MM.1S (cell line): ENCODE data around the gene WDR48.

Experiments used
- DNase-seq: peaks from one replicate; pipeline ENCODE4 v3.0.0-alpha.2; 2015
- H2AFZ ChIP-seq: fragments of 300-600 bp; sonication (generic); 2 replicates; pipeline ENCODE4 v1.6.0; 2016; ENCODE audit warnings: antibody characterized with exemption, low read length
- H3F3A ChIP-seq: fragments of 300-600 bp; sonication (generic); 2 replicates; pipeline ENCODE4 v1.6.1; 2016; ENCODE audit warnings: mild to moderate bottlenecking, antibody characterized with exemption, low read length, moderate library complexity, mixed read lengths; ENCODE audit not compliant: insufficient read depth
- H3K27ac ChIP-seq: fragments of 300-600 bp; sonication (generic); 2 replicates; pipeline ENCODE4 v1.5.1; 2016; ENCODE audit warnings: mild to moderate bottlenecking, low read length
- H3K27me3 ChIP-seq: fragments of 300-600 bp; sonication (generic); replicated peaks from 2 replicates; pipeline ENCODE4 v1.6.0; 2016; ENCODE audit warnings: low read length; ENCODE audit not compliant: insufficient read depth
- H3K36me3 ChIP-seq: fragments of 300-600 bp; sonication (generic); replicated peaks from 2 replicates; pipeline ENCODE4 v1.6.1; 2016; ENCODE audit warnings: mild to moderate bottlenecking, low read length, mixed read lengths; ENCODE audit not compliant: insufficient read depth
- H3K4me1 ChIP-seq: fragments of 300-600 bp; sonication (generic); 2 replicates; pipeline ENCODE4 v1.6.1; 2016; ENCODE audit warnings: low read length, mixed read lengths
- H3K4me2 ChIP-seq: fragments of 300-600 bp; sonication (generic); 2 replicates; pipeline ENCODE4 v1.6.0; 2016; ENCODE audit warnings: low read depth, low read length
- H3K4me3 ChIP-seq: fragments of 300-600 bp; sonication (generic); 2 replicates; pipeline ENCODE4 v1.5.1; 2016; ENCODE audit warnings: low read length, mixed read lengths
- H3K79me2 ChIP-seq: fragments of 300-600 bp; sonication (generic); 2 replicates; pipeline ENCODE4 v1.6.1; 2016; ENCODE audit warnings: mixed run types, low read length, mixed read lengths
- H3K9ac ChIP-seq: fragments of 300-600 bp; sonication (generic); 2 replicates; pipeline ENCODE4 v1.6.1; 2016; ENCODE audit warnings: low read length, mixed read lengths
- H3K9me2 ChIP-seq: fragments of 300-600 bp; sonication (generic); replicated peaks from 2 replicates; pipeline ENCODE4 v1.6.1; 2016; ENCODE audit warnings: mild to moderate bottlenecking, low read length, mixed read lengths; ENCODE audit not compliant: insufficient read depth
- H3K9me3 ChIP-seq: fragments of 300-600 bp; sonication (generic); replicated peaks from 2 replicates; pipeline ENCODE4 v1.6.1; 2016; ENCODE audit warnings: mild to moderate bottlenecking, low read length, mixed read lengths; ENCODE audit not compliant: insufficient read depth
- H4K20me1 ChIP-seq: fragments of 300-600 bp; sonication (generic); 2 replicates; pipeline ENCODE4 v1.6.1; 2016; ENCODE audit warnings: mild to moderate bottlenecking, low read length, moderate library complexity, mixed read lengths; ENCODE audit not compliant: insufficient read depth
- EZH2 ChIP-seq: fragments of 300-600 bp; sonication (generic); optimal IDR thresholded peaks from 2 replicates; pipeline ENCODE3; 2017; ENCODE audit warnings: low read depth, mild to moderate bottlenecking, antibody characterized with exemption, low read length, mixed read lengths
- EZH2phosphoT487 ChIP-seq: fragments of 300-600 bp; sonication (generic); IDR thresholded peaks from 2 replicates; pipeline ENCODE4 v1.6.1; 2018; ENCODE audit warnings: antibody characterized with exemption, low read length
- TF ChIP-seq, protein P1 (sequence below): fragments of 300-600 bp; sonication (generic); IDR thresholded peaks from 2 replicates; pipeline ENCODE4 v1.5.1; 2016; ENCODE audit warnings: antibody characterized with exemption, low read length, mixed read lengths

WDR48 gene

GRCh38 chr3:39130693-39131265 is 79.0 kb downstream of the WDR48 start:
- no peaks in the 10 kb centered on the region for H3K79me2 ChIP-seq
- no peaks in the 10 kb centered on the region for H3K9me3 ChIP-seq
- no peak overlapping the region for H3K9ac ChIP-seq
- TF ChIP-seq, protein P1, sequence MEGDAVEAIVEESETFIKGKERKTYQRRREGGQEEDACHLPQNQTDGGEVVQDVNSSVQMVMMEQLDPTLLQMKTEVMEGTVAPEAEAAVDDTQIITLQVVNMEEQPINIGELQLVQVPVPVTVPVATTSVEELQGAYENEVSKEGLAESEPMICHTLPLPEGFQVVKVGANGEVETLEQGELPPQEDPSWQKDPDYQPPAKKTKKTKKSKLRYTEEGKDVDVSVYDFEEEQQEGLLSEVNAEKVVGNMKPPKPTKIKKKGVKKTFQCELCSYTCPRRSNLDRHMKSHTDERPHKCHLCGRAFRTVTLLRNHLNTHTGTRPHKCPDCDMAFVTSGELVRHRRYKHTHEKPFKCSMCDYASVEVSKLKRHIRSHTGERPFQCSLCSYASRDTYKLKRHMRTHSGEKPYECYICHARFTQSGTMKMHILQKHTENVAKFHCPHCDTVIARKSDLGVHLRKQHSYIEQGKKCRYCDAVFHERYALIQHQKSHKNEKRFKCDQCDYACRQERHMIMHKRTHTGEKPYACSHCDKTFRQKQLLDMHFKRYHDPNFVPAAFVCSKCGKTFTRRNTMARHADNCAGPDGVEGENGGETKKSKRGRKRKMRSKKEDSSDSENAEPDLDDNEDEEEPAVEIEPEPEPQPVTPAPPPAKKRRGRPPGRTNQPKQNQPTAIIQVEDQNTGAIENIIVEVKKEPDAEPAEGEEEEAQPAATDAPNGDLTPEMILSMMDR = no peak
- no peak for TF ChIP-seq EZH2
- no peak for TF ChIP-seq EZH2phosphoT487
- no peaks in the 10 kb centered on the region for H3F3A ChIP-seq
- no peaks in the 10 kb centered on the region for H4K20me1 ChIP-seq
- no peaks in the 10 kb centered on the region for H3K9me2 ChIP-seq
- H3K4me2 ChIP-seq = no peak overlapping the region
- no peak overlapping the region for H3K27ac ChIP-seq
- H3K4me3 ChIP-seq = no peak overlapping the region
- H3K27me3 ChIP-seq = no peaks in the 10 kb centered on the region
- no peak for DNase-seq
- 0 out of 2 replicates have a peak, but pooled peaks cover 7% of the 10 kb centered on the region for H3K4me1 ChIP-seq
- H3K36me3 ChIP-seq = no peaks in the 10 kb centered on the region
- no peak overlapping the region for H2AFZ ChIP-seq

GRCh38 chr3:39132096-39133092 is 80.6 kb downstream of the WDR48 start:
- Histone ChIP-seq H3K27ac (no peak overlapping the region), H3K4me2 (no peak overlapping the region)

GRCh38 chr3:39133093-39133490 is 81.3 kb downstream of the WDR48 start:
- Histone ChIP-seq H3K9me2 (no peaks in the 10 kb centered on the region), H3K36me3 (no peaks in the 10 kb centered on the region), H3F3A (no peaks in the 10 kb centered on the region), H2AFZ (no peak overlapping the region), H4K20me1 (no peaks in the 10 kb centered on the region), H3K9ac (no peak overlapping the region), H3K27me3 (no peaks in the 10 kb centered on the region), H3K9me3 (no peaks in the 10 kb centered on the region), H3K4me3 (no peak overlapping the region), H3K27ac (no peak overlapping the region), H3K79me2 (no peaks in the 10 kb centered on the region), H3K4me1 (0 out of 2 replicates have a peak, but pooled peaks cover under 1% of the 10 kb centered on the region), H3K4me2 (no peak overlapping the region)
- TF ChIP-seq, protein P1 = no peak
- TF ChIP-seq EZH2phosphoT487 (no peak), EZH2 (no peak)
- no peak for DNase-seq

More at GRCh38 chr3:39132096-39133092, 80.6 kb downstream of the WDR48 start:
- no peak for DNase-seq
- H3K36me3 ChIP-seq = no peaks in the 10 kb centered on the region
- no peaks in the 10 kb centered on the region for H4K20me1 ChIP-seq
- H3K4me1 ChIP-seq = 0 out of 2 replicates have a peak, but pooled peaks cover 7% of the 10 kb centered on the region
- H2AFZ ChIP-seq = no peak overlapping the region
- no peaks in the 10 kb centered on the region for H3K79me2 ChIP-seq
- no peaks in the 10 kb centered on the region for H3K27me3 ChIP-seq
- TF ChIP-seq, protein P1 = no peak
- TF ChIP-seq EZH2 (no peak), EZH2phosphoT487 (no peak)
- H3K9me2 ChIP-seq = no peaks in the 10 kb centered on the region
- H3F3A ChIP-seq = no peaks in the 10 kb centered on the region
- H3K9ac ChIP-seq = no peak overlapping the region
- no peak overlapping the region for H3K4me3 ChIP-seq
- H3K9me3 ChIP-seq = no peaks in the 10 kb centered on the region
